Common myeloid progenitor, CD34-positive (primary cell): ENCODE data around the gene IFI6.
A peak's percentile ranks its signal among the peaks of the same experiment; 100 is the strongest.

Experiments
- CTCF ChIA-PET: fragments of 350-600 bp; sonication (Branson Sonifier 250); formaldehyde crosslinking; loops from one replicate; lab custom pipeline; 2021; ENCODE audit warnings: antibody characterized with exemption; lab: Charles Lee
- POLR2A ChIA-PET: fragments of 350-600 bp; sonication (Branson Sonifier 250); formaldehyde crosslinking; loops from one replicate; lab custom pipeline; 2021; ENCODE audit warnings: antibody characterized with exemption; lab: Charles Lee
- DNase-seq, 3 donors: peaks; one replicate each; pipeline versions ENCODE4 v3.0.0 to v3.0.0-alpha.2; 2013
- H3K27ac ChIP-seq, 2 experiments: 1 replicate in 1 of 2; 2 replicates in 1 of 2; pipeline ENCODE4 v1.7.0; 2013; ENCODE audit warnings: inconsistent platforms in 2 of 2, low read length in 2 of 2, mild to moderate bottlenecking in 2 of 2, low read depth in 1 of 2, moderate library complexity in 1 of 2; ENCODE audit not compliant: severe bottlenecking in 2 of 2, insufficient read depth in 1 of 2, poor library complexity in 1 of 2
- H3K27me3 ChIP-seq, 5 experiments: replicated peaks in 2 of 5; 1 replicate in 3 of 5; 2 replicates in 2 of 5; pipeline versions ENCODE4 v1.6.1 to v1.7.0; 2013; ENCODE audit warnings: low read length in 4 of 5, mild to moderate bottlenecking in 2 of 5, moderate library complexity in 2 of 5, inconsistent platforms in 1 of 5; ENCODE audit not compliant: insufficient read depth in 5 of 5, control insufficient read depth in 4 of 5
- H3K36me3 ChIP-seq, 4 experiments: 1 replicate in 2 of 4; 2 replicates in 2 of 4; pipeline versions ENCODE4 v1.6.1 to v1.7.0; 2013; ENCODE audit warnings: low read length in 3 of 4, control low read depth in 1 of 4, mild to moderate bottlenecking in 1 of 4; ENCODE audit not compliant: control insufficient read depth in 4 of 4, insufficient read depth in 4 of 4
- H3K4me1 ChIP-seq, 4 experiments: 1 replicate in 3 of 4; 2 replicates in 1 of 4; pipeline versions ENCODE4 v1.6.1 to v1.7.1; 2013; ENCODE audit warnings: low read length in 3 of 4, mild to moderate bottlenecking in 3 of 4, control low read depth in 1 of 4, inconsistent platforms in 1 of 4, moderate library complexity in 1 of 4; ENCODE audit not compliant: control insufficient read depth in 4 of 4, insufficient read depth in 4 of 4; ENCODE audit errors: control extremely low read depth in 1 of 4
- H3K4me3 ChIP-seq, 7 experiments: 1 replicate in 4 of 7; 2 replicates in 3 of 7; pipeline versions ENCODE4 v1.5.1 to v1.7.0; 2013; ENCODE audit warnings: mild to moderate bottlenecking in 7 of 7, low read length in 6 of 7, moderate library complexity in 6 of 7, inconsistent platforms in 2 of 7, low read depth in 2 of 7, control low read depth in 1 of 7; ENCODE audit not compliant: insufficient read depth in 4 of 7, control insufficient read depth in 1 of 7; ENCODE audit errors: extremely low read depth in 1 of 7
- H3K9me3 ChIP-seq, 5 experiments: 1 replicate in 4 of 5; 2 replicates in 1 of 5; pipeline versions ENCODE4 v1.6.1 to v1.7.1; 2013; ENCODE audit warnings: low read length in 4 of 5, mild to moderate bottlenecking in 2 of 5, inconsistent platforms in 1 of 5, low read depth in 1 of 5, moderate library complexity in 1 of 5; ENCODE audit not compliant: control insufficient read depth in 4 of 5, insufficient read depth in 2 of 5; ENCODE audit errors: control extremely low read depth in 1 of 5
- WGBS: methylation state at CpG from one replicate; pipeline ENCODE4 v1.1.5; 2013; ENCODE audit not compliant: insufficient coverage; 5-methylcytosine and 5-hydroxymethylcytosine counted together

Gene IFI6

DNA sequence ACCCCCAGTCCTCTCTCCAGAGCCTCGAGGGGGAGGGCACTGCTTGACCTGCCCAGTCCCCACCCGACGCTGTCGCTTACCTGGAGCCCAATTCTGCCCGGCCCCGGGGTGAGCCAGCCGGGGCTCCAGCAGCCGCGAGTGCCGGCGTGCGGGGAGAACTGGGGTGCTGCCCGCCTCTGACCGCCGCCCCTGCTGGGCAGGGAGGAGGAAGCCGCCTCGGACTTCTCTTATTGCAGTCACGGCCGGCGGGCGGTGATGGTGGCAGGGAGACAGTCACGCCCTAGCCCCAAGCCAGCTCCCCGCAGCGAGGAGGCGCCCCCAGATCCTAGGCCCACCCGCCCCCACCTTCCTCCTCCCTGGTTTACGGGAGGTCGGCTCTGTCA lies 37.0 kb downstream of the IFI6 start, which contains the start of gene FGR:
FGR (minus strand) TSS at position 201 of the 383 bp plus-strand sequence. CDS start 11,269 bp downstream, outside the sequence.
- no peaks in the 10 kb centered on the region for H3K9me3 ChIP-seq
- WGBS = 5% methylated on average over 10 of the region's 28 CpGs
- peaks cover 12 to 67% (median 64%) of the 10 kb centered on the region in 4 experiments for H3K4me1 ChIP-seq
- ChIA-PET CTCF (interaction anchor here (1.3 to 22.9 kb wide), 3 partner anchors 10 to 28 kb away, joined by 4 to 297 read pairs (median 8); partner anchors contain the start of gene AHDC1), POLR2A (no interaction called here)
- peak within 1 kb of the TSS in 1 of 2 experiments; percentile 67 for H3K27ac ChIP-seq
- DNase-seq = no peak
- peak within 1 kb of the TSS; percentile 28 to 80 (median 67) for H3K4me3 ChIP-seq
- H3K27me3 ChIP-seq = no peaks in the 10 kb centered on the region
- H3K36me3 ChIP-seq = no peaks in the 10 kb centered on the region

DNA sequence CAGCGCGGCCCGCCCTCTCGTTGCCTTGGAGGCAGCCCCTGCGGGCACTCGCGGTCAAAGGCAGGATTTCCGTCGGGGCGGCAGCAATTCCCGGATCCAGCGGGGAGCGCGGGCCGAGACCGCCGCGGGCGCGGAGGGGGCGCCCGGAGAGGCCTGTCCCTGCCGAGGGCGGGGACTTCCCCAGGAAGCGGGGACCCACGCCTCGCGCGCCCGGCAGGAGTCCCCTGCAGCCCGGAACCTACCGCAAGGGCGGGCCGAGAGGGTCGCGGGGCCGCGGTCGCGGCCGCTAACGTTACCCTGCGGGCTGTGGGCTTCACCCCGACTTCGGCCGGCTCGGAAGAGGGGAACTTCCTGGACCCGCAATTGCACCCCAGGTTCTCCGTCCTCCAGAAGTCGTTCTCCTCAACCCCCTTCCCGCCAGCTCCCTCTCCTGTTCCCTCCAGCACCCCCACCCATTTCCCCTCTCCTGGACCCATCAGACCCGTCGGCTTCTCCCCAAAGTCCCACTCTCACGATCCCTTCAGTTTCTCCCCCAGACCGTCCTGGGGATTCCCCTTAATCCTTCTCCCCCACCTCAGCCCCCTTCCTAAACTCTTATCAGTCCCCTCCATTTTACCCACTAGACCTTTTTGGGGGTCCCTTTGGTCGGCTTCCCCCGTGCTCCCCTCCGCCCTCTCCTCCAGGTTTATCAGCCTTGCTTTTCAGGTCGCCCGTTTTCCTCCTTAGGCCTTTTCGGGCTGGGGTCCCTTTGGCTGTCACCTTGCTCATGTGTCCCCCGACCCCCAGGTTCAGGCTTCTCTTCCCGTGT lies 37.6 kb downstream of the IFI6 start:
- H3K4me3 ChIP-seq = peak overlapping the region; percentile 28 to 80 (median 67)
- CTCF ChIA-PET = interaction anchor here (1.7 to 22.9 kb wide), 3 partner anchors 15 to 28 kb away, joined by 8 to 297 read pairs (median 13); partner anchors contain the start of gene AHDC1
- H3K27ac ChIP-seq = peak overlapping the region in 1 of 2 experiments; percentile 67
- peak; percentile 56 to 85 (median 80) for DNase-seq
- H3K36me3 ChIP-seq = no peaks in the 10 kb centered on the region
- no peaks in the 10 kb centered on the region for H3K9me3 ChIP-seq
- peaks cover 18 to 71% (median 67%) of the 10 kb centered on the region in 4 experiments for H3K4me1 ChIP-seq
- WGBS = 0% methylated on average over 61 of the region's 63 CpGs
- POLR2A ChIA-PET = interaction anchor here (0.7 to 2.2 kb wide), 2 partner anchors 16 to 26 kb away, joined by 3 to 6 read pairs; no protein-coding TSS in a partner anchor
- no peaks in the 10 kb centered on the region for H3K27me3 ChIP-seq

DNA sequence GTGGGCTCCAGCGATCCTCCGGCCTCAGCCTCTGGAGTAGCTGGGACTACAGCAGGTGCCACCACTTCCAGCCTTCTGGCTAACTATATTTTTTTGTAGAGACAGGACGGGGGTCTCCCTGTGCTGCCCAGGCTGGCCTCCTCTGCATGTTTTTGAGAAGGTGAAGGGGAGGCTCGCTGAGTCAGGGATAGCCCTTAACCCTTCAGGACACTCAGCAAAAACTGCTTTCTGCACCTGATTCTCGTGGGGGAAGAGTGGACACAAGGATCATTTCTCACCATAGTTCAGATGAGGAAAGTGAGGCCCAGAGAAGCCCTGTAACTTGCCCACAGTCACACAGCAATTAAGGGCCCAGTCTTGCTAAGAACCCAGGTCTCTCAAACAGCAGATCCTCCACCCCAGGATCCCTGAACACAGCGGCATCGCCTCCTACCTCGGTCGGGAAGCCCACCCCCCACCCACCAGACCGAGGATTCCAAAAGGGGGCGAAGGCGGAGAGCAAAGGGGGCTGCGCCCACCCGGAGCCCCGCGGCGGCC lies 38.3 kb downstream of the IFI6 start:
- Histone ChIP-seq H3K4me1 (peaks cover 23 to 78% (median 73%) of the 10 kb centered on the region in 4 experiments), H3K27ac (peak overlapping the region in 1 of 2 experiments; percentile 67), H3K36me3 (no peaks in the 10 kb centered on the region), H3K4me3 (peak overlapping the region; percentile 28 to 80 (median 67)), H3K27me3 (no peaks in the 10 kb centered on the region), H3K9me3 (no peaks in the 10 kb centered on the region)
- WGBS = 45% methylated on average over 6 of the region's 17 CpGs
- no peak for DNase-seq
- CTCF ChIA-PET = interaction anchor here (1.7 to 22.9 kb wide), 3 partner anchors 15 to 29 kb away, joined by 8 to 297 read pairs (median 13); partner anchors contain the start of gene AHDC1
- POLR2A ChIA-PET = interaction anchor here (0.7 to 2.2 kb wide), 3 partner anchors 15 to 205 kb away, joined by 3 to 6 read pairs (median 3); no protein-coding TSS in a partner anchor

DNA sequence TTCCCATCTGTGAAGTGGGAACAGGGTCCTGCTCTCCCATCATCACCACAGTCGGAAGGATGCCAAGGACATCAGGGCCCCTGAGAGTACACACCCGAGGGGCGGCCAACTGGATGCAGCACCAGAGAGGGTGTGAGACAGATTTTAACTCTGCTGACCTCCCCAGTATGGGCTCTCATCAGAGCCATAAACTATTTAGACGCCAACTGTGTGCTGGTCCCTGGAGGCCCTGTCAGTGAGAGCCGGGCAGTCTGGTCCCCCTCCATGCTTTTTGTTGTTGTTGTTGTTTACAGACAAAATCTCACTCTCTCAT lies 38.7 kb downstream of the IFI6 start:
- Histone ChIP-seq H3K4me3 (peak overlapping the region in 5 of 7 experiments; percentile 61 to 80 (median 78)), H3K4me1 (peaks cover 23 to 82% (median 77%) of the 10 kb centered on the region in 4 experiments), H3K36me3 (no peaks in the 10 kb centered on the region), H3K9me3 (no peaks in the 10 kb centered on the region), H3K27me3 (no peaks in the 10 kb centered on the region), H3K27ac (no peak overlapping the region)
- ChIA-PET POLR2A (interaction anchor here (0.7 to 2.5 kb wide), 3 partner anchors 15 to 205 kb away, joined by 3 to 10 read pairs (median 6); no protein-coding TSS in a partner anchor), CTCF (interaction anchor here (1.6 to 22.9 kb wide), 4 partner anchors 16 to 30 kb away, joined by 4 to 297 read pairs (median 10); partner anchors contain the start of gene AHDC1)
- DNase-seq = no peak
- WGBS = 63% methylated on average over 4 of the region's 5 CpGs

DNA sequence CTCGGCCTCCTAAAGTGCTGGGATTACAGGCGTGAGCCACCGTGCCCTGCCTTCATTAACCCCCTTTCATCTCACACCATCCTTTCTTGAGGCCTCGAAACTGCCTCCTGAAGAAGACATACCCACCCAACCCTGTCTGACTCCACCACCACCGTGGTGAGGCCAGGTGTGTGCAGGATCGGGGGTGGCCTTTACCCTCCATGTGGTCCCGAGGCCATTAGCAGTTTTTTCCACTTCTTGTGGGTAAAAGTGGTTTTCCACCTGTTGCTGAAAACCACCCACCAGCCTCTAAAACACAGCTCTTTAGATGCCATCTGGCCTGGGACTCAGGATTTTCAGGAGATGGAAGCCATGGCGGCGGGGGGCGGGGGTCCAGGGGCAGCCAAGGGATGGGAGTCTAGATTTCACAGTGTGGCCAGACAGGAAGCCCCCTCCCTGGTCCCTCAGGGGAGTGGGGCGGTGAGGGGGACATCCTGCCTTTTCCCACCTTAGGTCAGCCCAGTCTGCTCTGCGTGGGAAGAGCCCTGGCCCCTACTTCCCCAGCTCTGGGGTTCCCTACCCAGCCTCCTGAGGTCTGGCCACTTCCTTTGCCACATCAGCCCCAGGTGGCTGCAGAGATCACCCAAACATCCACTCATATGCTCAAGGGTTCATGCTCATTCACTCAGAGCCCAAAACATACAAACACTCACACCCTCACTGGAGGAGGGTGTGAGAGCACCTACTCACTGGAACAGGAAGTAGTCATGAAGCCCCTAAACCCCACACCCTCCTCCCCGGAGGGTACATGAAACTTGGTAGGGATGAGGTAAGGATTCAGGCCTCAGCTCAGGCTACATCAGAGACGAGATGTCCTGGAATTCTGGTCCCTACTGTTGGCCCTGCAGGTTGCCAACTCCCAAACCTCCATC lies 39.4 kb downstream of the IFI6 start:
- Histone ChIP-seq H3K27me3 (no peaks in the 10 kb centered on the region), H3K36me3 (no peaks in the 10 kb centered on the region)

DNA sequence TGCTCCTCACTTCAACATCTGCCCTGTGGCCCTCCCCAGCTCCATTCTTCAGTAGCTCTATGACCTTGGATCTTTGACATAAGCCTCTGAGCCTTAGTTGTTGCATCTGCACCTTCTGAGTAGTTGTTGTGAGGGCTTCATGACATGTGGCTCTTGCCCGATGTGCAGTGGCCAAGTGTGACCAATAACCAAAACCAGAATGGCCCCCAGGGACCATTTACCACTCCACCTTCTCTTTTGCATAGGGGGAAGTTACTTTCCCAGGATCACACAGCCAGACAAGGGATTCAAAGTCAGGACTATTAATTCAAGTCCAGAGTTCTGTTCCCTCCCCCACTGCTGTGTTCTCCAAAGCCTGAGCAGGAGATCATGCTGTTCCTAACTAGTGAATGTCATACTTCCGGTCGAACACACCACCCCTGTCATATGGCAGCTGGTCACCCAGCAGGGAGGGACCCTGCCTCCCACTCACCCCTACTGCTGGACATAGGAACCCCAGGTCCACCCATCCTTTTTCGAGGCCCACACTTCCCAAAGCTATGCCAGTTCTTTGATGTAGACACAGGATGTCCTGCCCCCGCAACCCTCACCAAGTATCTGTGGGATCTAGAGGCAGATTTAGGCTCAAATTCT lies 41.0 kb downstream of the IFI6 start:
- no peaks in the 10 kb centered on the region for H3K36me3 ChIP-seq
- WGBS = 42% methylated on average over 2 of the region's 5 CpGs
- H3K4me1 ChIP-seq = peaks cover 23 to 90% (median 74%) of the 10 kb centered on the region in 4 experiments
- H3K27me3 ChIP-seq = no peaks in the 10 kb centered on the region
- DNase-seq = no peak
- no peaks in the 10 kb centered on the region for H3K9me3 ChIP-seq
- peak overlapping the region in 1 of 2 experiments; percentile 53 for H3K27ac ChIP-seq
- POLR2A ChIA-PET = interaction anchor here (2.5 kb wide), 1 partner anchor 13 kb away, joined by 10 read pairs; no protein-coding TSS in a partner anchor
- H3K4me3 ChIP-seq = peak overlapping the region in 2 of 7 experiments; percentile 49
- CTCF ChIA-PET = interaction anchor here (0.6 to 22.9 kb wide), 8 partner anchors 10 to 78 kb away, joined by 3 to 297 read pairs (median 4); partner anchors contain the start of gene AHDC1

More for the DNA sequence above, 39.4 kb downstream of the IFI6 start:
- CTCF ChIA-PET = interaction anchor here (1.6 to 22.9 kb wide), 5 partner anchors 16 to 31 kb away, joined by 3 to 297 read pairs (median 6); partner anchors contain the start of gene AHDC1
- Histone ChIP-seq H3K9me3 (no peaks in the 10 kb centered on the region), H3K27ac (no peak overlapping the region), H3K4me3 (peak overlapping the region in 4 of 7 experiments; percentile 31 to 80 (median 78)), H3K4me1 (peaks cover 23 to 84% (median 78%) of the 10 kb centered on the region in 4 experiments)
- WGBS = 21% methylated on average over 8 of the region's 14 CpGs
- DNase-seq = peak; percentile 46 to 86 (median 79)
- POLR2A ChIA-PET = interaction anchor here (0.7 to 2.5 kb wide), 5 partner anchors 10 to 204 kb away, joined by 3 to 10 read pairs (median 4); no protein-coding TSS in a partner anchor
